SU-DHL-6 (cell line): ENCODE data around the gene LDLRAD1.

ENCODE experiments used
- H2AFZ ChIP-seq: fragments of 200-600 bp; sonication (generic); 2 replicates; pipeline ENCODE4 v1.6.1; 2014; ENCODE audit warnings: low read depth, mild to moderate bottlenecking, moderate library complexity, mixed read lengths, antibody characterized with exemption, low read length; ENCODE audit not compliant: severe bottlenecking
- H3F3A ChIP-seq: fragments of 200-600 bp; shearing (Covaris generic); 2 replicates; pipeline ENCODE4 v1.6.0; 2016; ENCODE audit warnings: antibody characterized with exemption, mild to moderate bottlenecking; ENCODE audit not compliant: insufficient read depth
- H3K27ac ChIP-seq: fragments of 200-600 bp; sonication (generic); 2 replicates; pipeline ENCODE4 v1.5.1; 2016; ENCODE audit warnings: low read depth, mild to moderate bottlenecking, low read length, moderate library complexity, mixed read lengths
- H3K27me3 ChIP-seq: fragments of 200-600 bp; sonication (generic), shearing (Covaris generic); 2 replicates; pipeline ENCODE4 v1.6.0; 2014; ENCODE audit warnings: mild to moderate bottlenecking, low read length
- H3K36me3 ChIP-seq: fragments of 200-600 bp; sonication (generic); 2 replicates; pipeline ENCODE4 v1.6.1; 2014; ENCODE audit warnings: mild to moderate bottlenecking, low read length, mixed read lengths
- H3K4me2 ChIP-seq: fragments of 300-600, 200-600 bp; shearing (Covaris generic), sonication (generic); 2 replicates; pipeline ENCODE4 v1.6.0; 2014; ENCODE audit warnings: low read length, low read depth, mild to moderate bottlenecking; ENCODE audit not compliant: poor library complexity, severe bottlenecking
- H3K4me3 ChIP-seq: fragments of 200-600 bp; sonication (generic); 2 replicates; pipeline ENCODE4 v1.5.1; 2014; ENCODE audit warnings: antibody characterized with exemption, low read length, mild to moderate bottlenecking, mixed read lengths; ENCODE audit not compliant: insufficient read depth, poor library complexity, severe bottlenecking
- H3K79me2 ChIP-seq: fragments of 200-600 bp; sonication (generic); 2 replicates; pipeline ENCODE4 v1.6.1; 2014; ENCODE audit warnings: mild to moderate bottlenecking, low read length, moderate library complexity; ENCODE audit not compliant: insufficient read depth
- H3K9ac ChIP-seq: fragments of 200-600 bp; sonication (generic); 2 replicates; pipeline ENCODE4 v1.7.0; 2014; ENCODE audit warnings: mild to moderate bottlenecking, low read length
- H3K9me2 ChIP-seq: fragments of 200-600 bp; sonication (generic); replicated peaks from 2 replicates; pipeline ENCODE4 v1.6.1; 2014; ENCODE audit warnings: low read length; ENCODE audit not compliant: insufficient read depth
- H3K9me3 ChIP-seq: fragments of 200-600 bp; sonication (generic); 2 replicates; pipeline ENCODE4 v1.6.1; 2014; ENCODE audit warnings: low read length, mixed read lengths; ENCODE audit not compliant: insufficient read depth
- H4K20me1 ChIP-seq: fragments of 200-600 bp; sonication (generic); 2 replicates; pipeline ENCODE4 v1.6.1; 2014; ENCODE audit warnings: low read depth, mild to moderate bottlenecking, antibody characterized with exemption, low read length, moderate library complexity, mixed read lengths
- CTCF ChIP-seq: fragments of 200-600 bp; sonication (generic); IDR thresholded peaks from one replicate; pipeline ENCODE4 v1.5.1; 2017; ENCODE audit warnings: antibody characterized with exemption, mild to moderate bottlenecking, low read length, moderate library complexity; ENCODE audit not compliant: insufficient read depth, poor library complexity, severe bottlenecking
- EZH2phosphoT487 ChIP-seq: fragments of 200-600 bp; sonication (generic), shearing (Covaris generic); conservative IDR thresholded peaks from 2 replicates; pipeline ENCODE4 v1.6.1; 2018; ENCODE audit warnings: mild to moderate bottlenecking, antibody characterized with exemption, low read length, moderate library complexity, mixed read lengths

Gene LDLRAD1

GRCh38 chr1:54012008-54012325 lies 6.0 kb downstream of the LDLRAD1 start:
- Histone ChIP-seq H3F3A (no peaks in the 10 kb centered on the region), H3K79me2 (no peaks in the 10 kb centered on the region), H3K9me3 (no peaks in the 10 kb centered on the region), H3K4me3 (no peak overlapping the region), H3K9ac (no peak overlapping the region), H4K20me1 (no peaks in the 10 kb centered on the region), H3K27me3 (no peaks in the 10 kb centered on the region), H3K27ac (no peak overlapping the region), H2AFZ (no peak overlapping the region), H3K36me3 (no peaks in the 10 kb centered on the region), H3K4me2 (no peak overlapping the region), H3K9me2 (no peaks in the 10 kb centered on the region)
- TF ChIP-seq EZH2phosphoT487 (no peak), CTCF (no peak)

GRCh38 chr1:54011316-54012007 lies 6.5 kb downstream of the LDLRAD1 start:
- TF ChIP-seq CTCF (no peak), EZH2phosphoT487 (no peak)
- H3K4me2 ChIP-seq = no peak overlapping the region
- H3K9me3 ChIP-seq = no peaks in the 10 kb centered on the region
- H3K9me2 ChIP-seq = no peaks in the 10 kb centered on the region
- no peaks in the 10 kb centered on the region for H3K27me3 ChIP-seq
- H3K4me3 ChIP-seq = no peak overlapping the region
- no peaks in the 10 kb centered on the region for H4K20me1 ChIP-seq
- no peak overlapping the region for H2AFZ ChIP-seq
- no peak overlapping the region for H3K9ac ChIP-seq
- no peak overlapping the region for H3K27ac ChIP-seq
- H3K79me2 ChIP-seq = no peaks in the 10 kb centered on the region
- no peaks in the 10 kb centered on the region for H3K36me3 ChIP-seq
- H3F3A ChIP-seq = no peaks in the 10 kb centered on the region

GRCh38 chr1:54010415-54011117 lies 7.4 kb downstream of the LDLRAD1 start:
- no peaks in the 10 kb centered on the region for H3K79me2 ChIP-seq
- H3K27ac ChIP-seq = no peak overlapping the region
- H4K20me1 ChIP-seq = no peaks in the 10 kb centered on the region
- no peaks in the 10 kb centered on the region for H3K36me3 ChIP-seq
- H3K4me3 ChIP-seq = no peak overlapping the region
- no peaks in the 10 kb centered on the region for H3K9me2 ChIP-seq
- no peak overlapping the region for H3K9ac ChIP-seq
- H2AFZ ChIP-seq = no peak overlapping the region
- no peaks in the 10 kb centered on the region for H3K27me3 ChIP-seq
- no peaks in the 10 kb centered on the region for H3F3A ChIP-seq
- TF ChIP-seq EZH2phosphoT487 = no peak
- no peak for TF ChIP-seq CTCF
- H3K9me3 ChIP-seq = no peaks in the 10 kb centered on the region
- no peak overlapping the region for H3K4me2 ChIP-seq
